ENCODE results near the gene CMTM2.

GRCh38 chr16:66599726-66600125, 20.5 kb downstream of the CMTM2 start:
- TF ChIP-seq CTCF (IDR thresholded peaks at IDR 0.05; ENCODE audit: poor library complexity) (no peak), EZH2phosphoT487 (IDR thresholded peaks at IDR 0.05; ENCODE audit: low read depth, severe bottlenecking, unreplicated experiment) (no peak), EZH2 (IDR thresholded peaks at IDR 0.05; ENCODE audit: borderline replicate concordance) (no peak)

All from hepatocyte (in vitro differentiated cells).